ENCODE data around the gene RABGAP1L. TPM values are rescaled to one million over a fixed set of nuclear protein-coding genes. Genes with fewer than 3 reads are reported as not detected.

RABGAP1L gene
- total RNA-seq, 6 donors from 2014 or later, result 41.3 to 229 (median 85.3) TPM

GRCh38 chr1:174425121-174425520, 265.8 kb downstream of the RABGAP1L start:
- Histone ChIP-seq H3K4me3 (no peak overlapping the region), H3K27me3 (no peaks in the 10 kb centered on the region)
- no peak for ATAC-seq (ENCODE audit: low FRiP score in 2 of 2)

GRCh38 chr1:174426153-174426552, 266.8 kb downstream of the RABGAP1L start:
- no peak for TF ChIP-seq POLR2AphosphoS5 (IDR thresholded peaks at IDR 0.05)
- TF ChIP-seq CTCF (IDR thresholded peaks at IDR 0.05), result no peak
- no peak for TF ChIP-seq POLR2A (IDR thresholded peaks at IDR 0.05)
- no peak for TF ChIP-seq EP300 (IDR thresholded peaks at IDR 0.05)
- 94 to 95% methylated on average over 3 of the region's 3 CpGs for WGBS, 2 donors
- Histone ChIP-seq H3K36me3 (no peaks in the 10 kb centered on the region), H3K27ac (no peak overlapping the region), H3K9me3 (no peaks in the 10 kb centered on the region), H3K27me3 (no peaks in the 10 kb centered on the region), H3K4me1 (no peaks in the 10 kb centered on the region), H3K4me3 (no peak overlapping the region)
- ATAC-seq (ENCODE audit: low FRiP score in 2 of 2) (no peak), DNase-seq (no peak)

More at GRCh38 chr1:174425121-174425520, 265.8 kb downstream of the RABGAP1L start:
- no peaks in the 10 kb centered on the region for H3K4me1 ChIP-seq
- no peak overlapping the region for H3K27ac ChIP-seq
- H3K9me3 ChIP-seq, result no peaks in the 10 kb centered on the region
- H3K36me3 ChIP-seq, result no peaks in the 10 kb centered on the region
- no peak for DNase-seq
- TF ChIP-seq POLR2AphosphoS5 (IDR thresholded peaks at IDR 0.05) (no peak), POLR2A (IDR thresholded peaks at IDR 0.05) (no peak), CTCF (IDR thresholded peaks at IDR 0.05) (no peak), EP300 (IDR thresholded peaks at IDR 0.05) (no peak)

DNA sequence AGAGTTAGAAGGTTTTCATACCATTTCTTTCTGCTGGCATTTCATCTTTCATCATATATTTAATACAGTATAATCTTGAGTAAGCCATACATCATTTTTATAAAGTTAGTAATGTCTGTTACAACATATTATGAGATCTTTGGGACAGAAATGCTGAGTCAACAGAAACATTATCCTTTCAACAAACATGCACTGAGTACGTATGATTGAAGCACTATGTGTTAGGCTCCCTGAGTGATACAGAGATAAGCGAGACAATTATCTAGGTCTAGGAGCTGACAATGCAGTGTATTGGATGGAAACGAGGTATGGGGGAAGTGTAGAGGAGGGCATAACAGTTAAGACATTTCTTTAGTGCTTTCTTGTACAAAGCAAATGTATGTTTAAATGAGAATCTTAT, 268.7 kb downstream of the RABGAP1L start:
- Histone ChIP-seq H3K27ac (no peak overlapping the region), H3K36me3 (no peaks in the 10 kb centered on the region), H3K4me1 (no peaks in the 10 kb centered on the region), H3K4me3 (no peak overlapping the region), H3K9me3 (no peaks in the 10 kb centered on the region), H3K27me3 (no peaks in the 10 kb centered on the region)
- WGBS, 2 donors, result 61 to 73% methylated on average over 3 of the region's 3 CpGs
- no peak for DNase-seq
- ATAC-seq (ENCODE audit: low FRiP score in 2 of 2), result no peak
- no peak for TF ChIP-seq POLR2A (IDR thresholded peaks at IDR 0.05)
- TF ChIP-seq CTCF (IDR thresholded peaks at IDR 0.05), result no peak
- no peak for TF ChIP-seq EP300 (IDR thresholded peaks at IDR 0.05)
- no peak for TF ChIP-seq POLR2AphosphoS5 (IDR thresholded peaks at IDR 0.05)

DNA sequence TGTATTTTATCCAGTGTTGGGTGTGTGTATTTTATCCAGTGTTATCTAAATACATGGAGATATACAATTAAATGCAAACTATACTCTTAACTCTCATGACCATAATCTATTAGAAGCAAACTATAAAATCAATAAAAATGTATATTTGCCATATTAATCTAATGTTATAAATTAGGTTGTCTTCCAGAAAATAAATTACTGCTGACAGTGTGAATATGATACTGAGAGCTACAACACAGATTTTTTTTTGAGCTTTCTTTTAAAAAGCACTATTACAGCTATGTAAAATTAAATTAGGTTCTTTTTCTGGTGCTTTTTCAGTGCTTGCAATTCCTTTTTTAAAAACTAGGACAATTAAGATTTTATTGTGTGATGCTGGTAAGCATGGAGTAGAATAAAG, 269.4 kb downstream of the RABGAP1L start:
- Histone ChIP-seq H3K27me3 (no peaks in the 10 kb centered on the region), H3K4me1 (no peaks in the 10 kb centered on the region), H3K27ac (no peak overlapping the region), H3K4me3 (no peak overlapping the region), H3K36me3 (no peaks in the 10 kb centered on the region), H3K9me3 (no peaks in the 10 kb centered on the region)
- TF ChIP-seq CTCF (IDR thresholded peaks at IDR 0.05) (no peak), POLR2AphosphoS5 (IDR thresholded peaks at IDR 0.05) (no peak), EP300 (IDR thresholded peaks at IDR 0.05) (no peak), POLR2A (IDR thresholded peaks at IDR 0.05) (no peak)
- ATAC-seq (ENCODE audit: low FRiP score in 2 of 2) (no peak), DNase-seq (no peak)

- H3K36me3 ChIP-seq, result no peaks in the 10 kb centered on the region
- ATAC-seq (ENCODE audit: low FRiP score in 2 of 2), result no peak
- no peaks in the 10 kb centered on the region for H3K27me3 ChIP-seq
- no peak overlapping the region for H3K27ac ChIP-seq
- no peak for TF ChIP-seq CTCF (IDR thresholded peaks at IDR 0.05)
- TF ChIP-seq EP300 (IDR thresholded peaks at IDR 0.05), result no peak
- TF ChIP-seq POLR2AphosphoS5 (IDR thresholded peaks at IDR 0.05), result no peak
- no peak for TF ChIP-seq POLR2A (IDR thresholded peaks at IDR 0.05)
- DNase-seq, result no peak
- no peaks in the 10 kb centered on the region for H3K4me1 ChIP-seq
- no peaks in the 10 kb centered on the region for H3K9me3 ChIP-seq
- no peak overlapping the region for H3K4me3 ChIP-seq
- 5 to 98% methylated on average over 1 of the region's 1 CpG for WGBS, 2 donors
These were observed 274.1 kb downstream of the RABGAP1L start for GRCh38 chr1:174433451-174433850.
